ENCODE data around the gene OAS2. TPM values are rescaled to one million over a fixed set of nuclear protein-coding genes. Genes with fewer than 3 reads are reported as not detected.

The OAS2 gene
- total and polyA plus RNA-seq, 9 of the 15 experiments (the other 6 are each of a cell fraction or from before 2014, with no cell fraction given) = 0.13 to 0.85 TPM; not detected in 7

DNA sequence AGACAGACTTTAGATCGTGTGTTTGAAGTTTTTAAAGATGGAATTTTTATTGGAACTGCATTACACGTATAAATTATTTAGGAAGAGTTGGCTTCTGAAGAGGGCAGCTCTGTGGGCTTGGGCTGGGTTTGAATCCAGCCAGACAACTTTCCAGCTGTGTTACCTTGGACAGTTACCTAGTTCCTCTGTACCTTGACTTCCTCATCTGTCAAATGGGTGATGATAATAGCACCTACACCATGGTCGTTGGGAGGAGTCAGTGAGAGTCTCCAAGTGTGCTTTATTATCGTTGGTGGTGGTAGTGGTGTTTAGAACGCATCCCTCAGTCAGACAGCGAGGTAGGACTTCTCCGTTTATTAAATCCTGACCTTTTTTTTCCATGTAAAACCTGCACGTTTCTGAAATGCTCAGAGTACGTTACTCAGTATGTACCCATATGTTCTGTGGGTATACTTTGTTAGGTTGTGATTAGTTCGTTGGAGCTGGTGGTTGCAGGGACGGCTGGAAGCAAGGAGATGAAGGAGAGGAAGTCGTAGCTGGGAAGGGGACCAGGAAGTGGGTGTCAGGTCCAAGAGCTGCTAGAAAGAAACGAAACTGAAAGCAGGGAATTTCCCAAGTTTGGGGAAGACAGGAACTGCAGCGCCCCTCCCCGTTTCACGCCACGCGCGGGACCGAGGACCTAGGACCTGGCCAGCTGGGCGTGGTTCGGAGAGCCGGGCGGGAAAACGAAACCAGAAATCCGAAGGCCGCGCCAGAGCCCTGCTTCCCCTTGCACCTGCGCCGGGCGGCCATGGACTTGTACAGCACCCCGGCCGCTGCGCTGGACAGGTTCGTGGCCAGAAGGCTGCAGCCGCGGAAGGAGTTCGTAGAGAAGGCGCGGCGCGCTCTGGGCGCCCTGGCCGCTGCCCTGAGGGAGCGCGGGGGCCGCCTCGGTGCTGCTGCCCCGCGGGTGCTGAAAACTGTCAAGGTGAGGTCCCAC is 40.3 kb upstream of the OAS2 start, which contains the start of gene OAS3 (continued):
- TF ChIP-seq, protein P1, sequence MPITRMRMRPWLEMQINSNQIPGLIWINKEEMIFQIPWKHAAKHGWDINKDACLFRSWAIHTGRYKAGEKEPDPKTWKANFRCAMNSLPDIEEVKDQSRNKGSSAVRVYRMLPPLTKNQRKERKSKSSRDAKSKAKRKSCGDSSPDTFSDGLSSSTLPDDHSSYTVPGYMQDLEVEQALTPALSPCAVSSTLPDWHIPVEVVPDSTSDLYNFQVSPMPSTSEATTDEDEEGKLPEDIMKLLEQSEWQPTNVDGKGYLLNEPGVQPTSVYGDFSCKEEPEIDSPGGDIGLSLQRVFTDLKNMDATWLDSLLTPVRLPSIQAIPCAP (CRISPR knock-in tag; IDR thresholded peaks at IDR 0.05; ENCODE audit: borderline replicate concordance) = peak; percentile 39; the same call in 1 of the 2 replicates
- TF ChIP-seq ZFP30 (CRISPR knock-in tag; IDR thresholded peaks at IDR 0.05; ENCODE audit: borderline replicate concordance) (no peak), MCM2 (IDR thresholded peaks at IDR 0.05; ENCODE audit: low read depth) (no peak), ZNF12 (CRISPR knock-in tag; IDR thresholded peaks at IDR 0.05) (no peak), CREB1 (IDR thresholded peaks at IDR 0.05) (no peak), CREB1 (CRISPR knock-in tag; IDR thresholded peaks at IDR 0.05) (0 out of 2 replicates have a peak, but pooled peaks have one; percentile 9), ZNF707 (CRISPR knock-in tag; conservative IDR thresholded peaks at IDR 0.05) (peak; percentile 71; the same call in 1 of the 2 replicates), CBX1 (IDR thresholded peaks at IDR 0.05; ENCODE audit: low read depth) (peak; percentile 32; the same call in 1 of the 2 replicates)
- TF ChIP-seq, protein P2, sequence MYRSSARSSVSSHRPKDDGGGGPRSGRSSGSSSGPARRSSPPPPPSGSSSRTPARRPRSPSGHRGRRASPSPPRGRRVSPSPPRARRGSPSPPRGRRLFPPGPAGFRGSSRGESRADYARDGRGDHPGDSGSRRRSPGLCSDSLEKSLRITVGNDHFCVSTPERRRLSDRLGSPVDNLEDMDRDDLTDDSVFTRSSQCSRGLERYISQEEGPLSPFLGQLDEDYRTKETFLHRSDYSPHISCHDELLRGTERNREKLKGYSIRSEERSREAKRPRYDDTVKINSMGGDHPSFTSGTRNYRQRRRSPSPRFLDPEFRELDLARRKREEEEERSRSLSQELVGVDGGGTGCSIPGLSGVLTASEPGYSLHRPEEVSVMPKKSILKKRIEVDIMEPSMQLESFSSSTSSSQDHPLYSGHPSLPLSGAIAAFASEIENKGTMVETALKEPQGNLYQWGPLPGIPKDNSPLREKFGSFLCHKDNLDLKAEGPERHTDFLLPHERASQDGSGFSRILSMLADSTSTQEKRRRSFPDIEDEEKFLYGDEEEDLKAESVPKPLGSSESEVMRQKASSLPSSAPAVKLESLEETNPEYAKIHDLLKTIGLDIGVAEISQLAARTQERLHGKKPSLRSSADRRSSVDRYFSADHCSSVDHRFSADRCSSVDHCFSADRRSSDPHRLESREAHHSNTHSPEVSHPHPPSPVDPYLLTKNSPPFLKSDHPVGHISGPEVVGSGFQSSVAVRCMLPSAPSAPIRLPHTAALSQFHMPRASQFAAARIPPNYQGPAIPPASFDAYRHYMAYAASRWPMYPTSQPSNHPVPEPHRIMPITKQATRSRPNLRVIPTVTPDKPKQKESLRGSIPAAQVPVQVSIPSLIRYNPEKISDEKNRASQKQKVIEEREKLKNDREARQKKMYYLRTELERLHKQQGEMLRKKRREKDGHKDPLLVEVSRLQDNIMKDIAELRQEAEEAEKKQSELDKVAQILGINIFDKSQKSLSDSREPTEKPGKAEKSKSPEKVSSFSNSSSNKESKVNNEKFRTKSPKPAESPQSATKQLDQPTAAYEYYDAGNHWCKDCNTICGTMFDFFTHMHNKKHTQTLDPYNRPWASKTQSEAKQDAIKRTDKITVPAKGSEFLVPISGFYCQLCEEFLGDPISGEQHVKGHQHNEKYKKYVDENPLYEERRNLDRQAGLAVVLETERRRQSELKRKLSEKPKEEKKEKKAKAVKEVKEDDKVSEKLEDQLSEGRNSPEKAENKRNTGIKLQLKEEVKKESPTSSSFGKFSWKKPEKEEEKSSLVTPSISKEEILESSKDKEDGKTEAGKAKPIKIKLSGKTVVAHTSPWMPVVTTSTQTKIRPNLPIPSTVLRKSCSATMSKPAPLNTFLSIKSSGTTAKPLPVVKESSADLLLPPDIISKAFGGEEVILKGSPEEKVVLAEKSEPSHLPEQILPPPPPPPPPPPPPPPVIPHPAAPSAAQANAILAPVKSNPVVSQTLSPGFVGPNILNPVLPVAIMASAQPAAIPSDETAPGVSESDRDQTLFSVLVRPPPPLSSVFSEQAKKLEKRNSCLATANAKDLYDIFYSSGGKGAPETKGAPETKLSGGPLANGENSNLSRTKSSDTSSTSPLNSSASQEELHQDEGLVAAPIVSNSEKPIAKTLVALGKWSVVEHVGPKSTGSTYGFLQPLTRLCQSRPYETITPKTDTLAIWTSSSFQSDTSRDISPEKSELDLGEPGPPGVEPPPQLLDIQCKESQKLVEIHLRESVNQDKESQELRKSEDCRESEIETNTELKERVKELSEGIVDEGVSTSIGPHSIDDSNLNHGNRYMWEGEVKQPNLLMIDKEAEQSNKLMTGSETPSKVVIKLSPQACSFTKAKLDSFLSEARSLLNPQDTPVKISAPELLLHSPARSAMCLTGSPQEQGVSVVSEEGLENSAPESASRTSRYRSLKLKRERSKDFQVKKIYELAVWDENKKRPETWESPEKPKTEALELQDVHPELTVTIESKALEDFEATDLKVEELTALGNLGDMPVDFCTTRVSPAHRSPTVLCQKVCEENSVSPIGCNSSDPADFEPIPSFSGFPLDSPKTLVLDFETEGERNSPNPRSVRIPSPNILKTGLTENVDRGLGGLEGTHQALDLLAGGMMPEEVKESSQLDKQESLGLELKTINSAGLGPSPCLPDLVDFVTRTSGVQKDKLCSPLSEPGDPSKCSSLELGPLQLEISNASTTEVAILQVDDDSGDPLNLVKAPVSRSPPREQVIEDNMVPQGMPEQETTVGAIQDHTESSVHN (IDR thresholded peaks at IDR 0.05; ENCODE audit: borderline replicate concordance in 1 of 2, low read depth in 1 of 2) = peak in 1 of 2 experiments; percentile 85; a peak in 2 of 4 replicates
- TF ChIP-seq, protein P3, sequence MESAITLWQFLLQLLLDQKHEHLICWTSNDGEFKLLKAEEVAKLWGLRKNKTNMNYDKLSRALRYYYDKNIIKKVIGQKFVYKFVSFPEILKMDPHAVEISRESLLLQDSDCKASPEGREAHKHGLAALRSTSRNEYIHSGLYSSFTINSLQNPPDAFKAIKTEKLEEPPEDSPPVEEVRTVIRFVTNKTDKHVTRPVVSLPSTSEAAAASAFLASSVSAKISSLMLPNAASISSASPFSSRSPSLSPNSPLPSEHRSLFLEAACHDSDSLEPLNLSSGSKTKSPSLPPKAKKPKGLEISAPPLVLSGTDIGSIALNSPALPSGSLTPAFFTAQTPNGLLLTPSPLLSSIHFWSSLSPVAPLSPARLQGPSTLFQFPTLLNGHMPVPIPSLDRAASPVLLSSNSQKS (CRISPR knock-in tag; IDR thresholded peaks at IDR 0.05) = no peak
- TF ChIP-seq, protein P4, sequence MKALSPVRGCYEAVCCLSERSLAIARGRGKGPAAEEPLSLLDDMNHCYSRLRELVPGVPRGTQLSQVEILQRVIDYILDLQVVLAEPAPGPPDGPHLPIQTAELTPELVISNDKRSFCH (CRISPR knock-in tag; IDR thresholded peaks at IDR 0.05) = no peak
- TF ChIP-seq, protein P4 (tag; IDR thresholded peaks at IDR 0.05) = peak; percentile 47; the same call in 1 of the 2 replicates
- TF ChIP-seq, protein P5, sequence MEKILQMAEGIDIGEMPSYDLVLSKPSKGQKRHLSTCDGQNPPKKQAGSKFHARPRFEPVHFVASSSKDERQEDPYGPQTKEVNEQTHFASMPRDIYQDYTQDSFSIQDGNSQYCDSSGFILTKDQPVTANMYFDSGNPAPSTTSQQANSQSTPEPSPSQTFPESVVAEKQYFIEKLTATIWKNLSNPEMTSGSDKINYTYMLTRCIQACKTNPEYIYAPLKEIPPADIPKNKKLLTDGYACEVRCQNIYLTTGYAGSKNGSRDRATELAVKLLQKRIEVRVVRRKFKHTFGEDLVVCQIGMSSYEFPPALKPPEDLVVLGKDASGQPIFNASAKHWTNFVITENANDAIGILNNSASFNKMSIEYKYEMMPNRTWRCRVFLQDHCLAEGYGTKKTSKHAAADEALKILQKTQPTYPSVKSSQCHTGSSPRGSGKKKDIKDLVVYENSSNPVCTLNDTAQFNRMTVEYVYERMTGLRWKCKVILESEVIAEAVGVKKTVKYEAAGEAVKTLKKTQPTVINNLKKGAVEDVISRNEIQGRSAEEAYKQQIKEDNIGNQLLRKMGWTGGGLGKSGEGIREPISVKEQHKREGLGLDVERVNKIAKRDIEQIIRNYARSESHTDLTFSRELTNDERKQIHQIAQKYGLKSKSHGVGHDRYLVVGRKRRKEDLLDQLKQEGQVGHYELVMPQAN (IDR thresholded peaks at IDR 0.05; ENCODE audit: borderline replicate concordance) = peak; percentile 41; the same call in 1 of the 2 replicates
